Stimulated activated naive CD4-positive, alpha-beta T cell treated with Interleukin-2 at 50 U/mL for 16 hours (primary cell): ENCODE results near the gene MINK1.
"Not testable (repeated sequence)": the region's sequence is repeated elsewhere in the genome, so short reads cannot be mapped to it uniquely, and the experiment has no call there.

ENCODE experiments used
- DNase-seq: peaks from one replicate; lab custom pipeline; 2025; lab: John Stamatoyannopoulos, UW

The MINK1 gene

GRCh38 chr17:4811471-4811870 is 21.7 kb upstream of the MINK1 start:
- DNase-seq: no peak

DNA sequence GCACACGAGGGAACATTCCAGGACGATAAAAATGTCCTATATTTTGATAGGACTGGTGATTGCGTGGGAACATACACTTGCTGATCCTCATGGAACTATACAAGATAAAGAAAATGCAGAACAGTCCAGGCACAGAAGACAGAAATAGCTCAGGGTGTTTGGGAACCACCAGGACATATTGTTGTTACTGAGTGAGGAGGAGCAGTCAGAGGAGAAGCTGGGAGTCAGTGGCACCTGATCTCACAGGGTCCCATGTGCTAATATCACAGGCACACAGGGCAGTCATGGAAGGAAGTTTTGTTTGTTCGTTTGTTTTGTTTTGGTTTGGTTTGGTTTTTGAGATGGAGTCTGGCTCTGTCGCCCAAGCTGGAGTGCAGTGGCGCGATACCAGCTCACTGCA is 20.4 kb upstream of the MINK1 start:
- DNase-seq: no peak

DNA sequence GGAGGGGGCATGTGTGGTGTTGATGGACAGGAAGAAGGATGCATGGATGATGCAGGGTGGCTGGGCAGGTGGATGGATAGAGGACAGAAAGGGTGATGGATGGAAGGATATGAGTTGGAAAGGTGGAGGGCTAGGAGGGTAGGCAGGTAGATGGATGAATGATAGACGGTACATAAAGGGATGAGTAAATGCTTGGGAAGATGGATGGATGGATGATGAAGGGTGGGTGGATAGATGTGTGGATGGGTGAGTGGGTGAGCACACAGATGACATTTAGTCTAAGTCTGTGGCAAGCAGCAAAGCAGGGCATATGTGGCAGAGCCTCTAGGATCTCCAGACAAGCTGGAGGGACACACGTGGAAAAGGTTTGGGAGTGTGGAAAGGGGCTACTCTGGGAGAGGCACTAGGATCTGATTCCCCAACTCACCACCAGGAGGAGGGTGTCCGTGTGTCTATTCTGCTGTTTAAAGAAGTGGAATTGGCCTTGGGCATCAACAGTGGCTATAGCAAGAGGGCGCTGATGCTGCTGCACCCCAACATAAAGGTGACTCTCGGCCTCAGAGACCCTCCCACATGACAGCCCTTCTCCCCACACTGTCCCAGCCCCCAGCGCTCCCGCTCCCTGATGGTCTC is 18.0 kb upstream of the MINK1 start:
- DNase-seq: no peak

DNA sequence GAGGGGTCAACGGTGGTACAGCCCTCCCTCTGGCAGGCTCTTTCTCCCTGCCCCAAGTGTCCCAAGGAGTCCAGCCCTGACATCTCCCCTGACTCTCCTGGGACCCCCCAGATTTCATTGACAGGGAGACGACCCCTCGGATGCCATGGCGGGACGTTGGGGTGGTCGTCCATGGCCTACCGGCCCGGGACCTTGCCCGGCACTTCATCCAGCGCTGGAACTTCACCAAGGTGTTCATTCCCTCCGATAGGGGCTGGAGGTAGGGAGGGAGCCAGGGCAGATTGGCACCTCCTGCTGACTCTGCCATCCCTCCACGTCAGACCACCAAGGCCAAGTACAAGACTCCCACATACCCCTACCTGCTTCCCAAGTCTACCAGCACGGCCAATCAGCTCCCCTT is 16.3 kb upstream of the MINK1 start:
- DNase-seq: no peak

GRCh38 chr17:4818276-4818675 is 14.9 kb upstream of the MINK1 start:
- DNase-seq: no peak

- no peak for DNase-seq
Measured at GRCh38 chr17:4822835-4823234, 10.3 kb upstream of the MINK1 start.

- DNase-seq: no peak
Measured at GRCh38 chr17:4823373-4824089, 9.6 kb upstream of the MINK1 start.

DNA sequence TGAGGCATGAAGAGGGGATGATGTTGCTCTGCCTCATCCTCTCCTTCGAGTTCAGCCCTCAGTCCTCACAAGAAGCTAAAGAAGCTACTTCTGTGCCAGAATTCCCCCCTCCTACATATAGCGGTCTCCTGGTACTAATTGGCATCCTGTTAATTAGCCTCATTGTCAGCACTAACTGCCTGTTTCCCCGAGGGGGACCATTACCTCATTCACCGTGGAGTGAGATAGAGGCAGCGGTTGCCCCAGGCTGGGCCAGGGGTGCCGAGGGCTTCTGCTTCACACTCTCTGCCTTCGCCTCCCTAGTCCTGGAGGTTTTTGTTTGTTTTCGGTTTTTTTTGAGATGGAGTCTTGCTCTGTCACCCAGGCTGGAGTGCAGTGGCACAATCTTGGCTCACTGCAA is 5.7 kb upstream of the MINK1 start:
- no peak for DNase-seq

DNA sequence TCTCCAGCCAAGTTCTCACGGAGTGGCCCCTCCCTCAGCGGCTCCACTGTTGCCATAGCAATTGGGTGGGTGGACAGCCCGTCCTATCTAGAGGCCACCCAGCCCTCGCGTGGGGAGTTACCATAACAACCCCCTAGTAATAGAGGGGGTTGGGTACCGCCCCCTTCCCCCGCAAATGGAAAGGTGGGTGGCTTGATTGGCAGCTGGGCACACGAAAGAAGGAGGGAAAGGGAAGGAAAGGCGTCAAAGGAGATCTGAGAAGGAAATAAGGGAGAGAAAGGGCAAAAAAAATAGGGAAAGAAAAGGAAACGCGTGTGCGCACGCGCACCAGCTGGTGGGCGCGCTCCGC is 337 bp upstream of the MINK1 start:
- not testable (repeated sequence) for DNase-seq

- DNase-seq: no peak
Measured at GRCh38 chr17:4833941-4834680, 971 bp downstream of the MINK1 start.

GRCh38 chr17:4834681-4835020 is 1.5 kb downstream of the MINK1 start:
- no peak for DNase-seq

DNA sequence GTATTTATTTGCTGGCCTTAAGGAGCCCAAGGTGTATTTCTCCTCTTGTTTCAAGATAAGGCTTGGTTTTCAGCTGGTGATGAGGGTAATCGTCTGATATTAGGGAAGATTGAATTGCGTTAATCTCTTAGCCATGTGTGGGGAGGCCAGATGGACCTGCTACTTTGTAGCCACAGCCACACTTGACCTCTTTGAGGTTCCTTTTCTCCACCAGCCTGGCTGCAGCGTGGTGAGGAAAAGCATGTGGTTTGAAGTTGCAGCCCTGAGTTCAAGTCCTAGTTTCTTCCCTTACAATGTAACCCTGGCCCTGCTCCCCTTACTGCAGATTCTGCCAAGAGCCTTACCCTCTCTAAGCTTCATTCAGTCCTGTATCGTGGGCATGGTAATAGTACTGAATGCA is 3.1 kb downstream of the MINK1 start:
- DNase-seq: no peak

GRCh38 chr17:4837471-4838308 is 4.5 kb downstream of the MINK1 start:
- no peak for DNase-seq

GRCh38 chr17:4838309-4838785 is 5.2 kb downstream of the MINK1 start:
- no peak for DNase-seq

DNA sequence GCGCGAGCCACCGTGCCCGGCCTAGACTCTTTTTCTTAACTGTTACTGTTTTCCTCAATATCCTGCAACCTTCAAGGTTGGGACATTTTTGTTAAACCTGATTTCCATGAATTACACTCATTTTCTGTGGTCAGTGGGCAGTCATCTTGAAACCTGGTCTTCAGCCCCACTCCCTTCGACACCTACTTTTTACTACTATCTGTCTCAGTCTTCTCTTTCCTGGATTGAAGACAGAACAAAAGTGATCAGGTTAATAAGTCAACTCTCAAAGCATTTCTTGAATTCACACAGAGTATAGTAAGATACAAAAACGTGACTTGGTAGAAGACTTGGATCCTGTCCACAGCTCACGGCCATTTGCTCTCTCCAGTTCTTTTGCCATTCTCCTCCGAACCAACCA is 6.1 kb downstream of the MINK1 start:
- no peak for DNase-seq

GRCh38 chr17:4839965-4840892 is 7.1 kb downstream of the MINK1 start:
- no peak for DNase-seq

GRCh38 chr17:4840893-4841242 is 7.7 kb downstream of the MINK1 start:
- peak; percentile 20 for DNase-seq

DNA sequence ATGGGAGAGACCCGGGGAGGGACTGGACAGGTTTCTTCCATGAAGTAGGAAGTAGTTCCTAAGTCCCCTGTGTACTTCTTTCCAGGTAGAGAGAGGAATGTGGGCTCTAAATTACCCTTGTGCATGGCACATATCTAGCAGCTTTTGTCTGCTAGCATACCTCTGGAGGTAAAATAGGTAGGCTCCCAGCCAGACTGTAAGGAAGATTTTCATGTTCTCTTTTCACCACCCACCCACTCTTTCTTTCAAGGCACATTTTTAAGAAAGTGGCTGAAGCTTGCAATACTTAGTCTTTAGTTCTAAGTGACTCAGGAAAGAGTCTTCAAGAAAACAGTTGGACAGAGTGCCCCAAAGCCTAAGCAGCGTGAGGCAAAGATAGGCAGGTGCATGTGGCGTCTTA is 9.2 kb downstream of the MINK1 start:
- no peak for DNase-seq

DNA sequence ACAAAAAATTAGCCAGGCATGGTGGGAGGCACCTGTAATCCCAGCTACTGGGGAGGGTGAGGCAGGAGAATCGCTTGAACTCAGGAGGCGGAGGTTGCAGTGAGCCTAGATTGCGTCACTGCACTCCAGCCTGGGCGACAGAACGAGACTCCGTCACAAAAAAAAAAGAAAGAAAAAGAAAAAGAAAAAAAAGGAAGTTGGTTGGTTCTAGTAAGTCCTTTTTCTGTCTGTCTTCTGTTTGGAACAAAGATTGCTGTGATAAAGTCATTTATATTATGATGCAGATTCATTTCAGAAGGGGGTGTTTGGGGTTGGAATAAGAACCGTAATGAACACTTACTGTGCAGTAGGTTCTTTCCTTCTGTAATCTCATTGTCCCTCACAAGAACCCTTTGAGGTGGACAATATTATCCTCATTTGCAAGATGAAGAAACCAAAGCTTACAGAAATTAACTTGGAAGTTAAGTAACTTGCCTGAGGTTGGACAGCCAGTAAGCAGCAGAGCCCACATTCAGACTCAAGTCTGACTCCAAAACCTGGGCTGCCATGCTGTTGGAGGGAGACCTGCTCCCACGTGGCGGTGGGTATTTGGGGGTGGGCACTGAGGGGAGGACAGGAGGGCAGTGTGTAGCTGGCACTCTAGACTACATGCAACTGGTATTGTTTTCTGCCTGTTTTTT is 10.3 kb downstream of the MINK1 start:
- no peak for DNase-seq

- DNase-seq: no peak
Measured at GRCh38 chr17:4845118-4845517, 12.0 kb downstream of the MINK1 start.
